K562 (cell line): ENCODE measurements around the gene SUSD5. TPM values are rescaled to one million over a fixed set of nuclear protein-coding genes. Genes with fewer than 3 reads are reported as not detected.
A peak's percentile ranks its signal among the peaks of the same experiment; 100 is the strongest.

Source experiments
- ATAC-seq: fragments of 200-7000 bp; cut with Tn5 transposase; 3 replicates; pipeline ENCODE4 v1.9.1; 2020; ENCODE audit warnings: moderate library complexity
- BruUV-seq: library from RNA; stranded (reverse); fragments of 400-500 nt; replicated peaks from 2 replicates; lab custom pipeline; 2021; lab: Mats Ljungman, UMichigan
- CTCF ChIA-PET: fragments of 300-600 bp; formaldehyde crosslinking; extraction: SDS; loops from one replicate; lab custom pipeline; 2021; ENCODE audit warnings: low intra/inter-chr PET ratio; lab: Yijun Ruan, JAX
- POLR2A ChIA-PET: fragments of 300-600, 350-650 bp; sonication (Branson Sonifier 250); formaldehyde crosslinking; extraction: SDS; loops from one replicate; lab custom pipeline; 2021; ENCODE audit warnings: antibody characterized with exemption, inconsistent platforms; lab: Yijun Ruan, JAX
- DNase-seq, 4 experiments: peaks; one replicate each; pipeline versions ENCODE4 v3.0.0 to v3.0.0-alpha.2; 2011 to 2018; ENCODE audit warnings: low spot score in 3 of 4, mixed read lengths in 3 of 4; ENCODE audit errors: extremely low read depth in 1 of 4
- FAIRE-seq: peaks from 2 replicates; lab custom pipeline; 2011; peaks lifted over from hg19 to GRCh38; lab: Jason Lieb, UNC
- H2AFZ ChIP-seq: 2 replicates; pipeline ENCODE4 v1.6.0; 2011; ENCODE audit warnings: low read depth, low read length, control low read depth, inconsistent platforms
- H3K27ac ChIP-seq: fragments of 200-600 bp; 3 replicates; pipeline ENCODE4 v1.8.0; 2011; ENCODE audit warnings: low read depth, mild to moderate bottlenecking, control low read depth, inconsistent platforms, low read length, moderate library complexity, mixed read lengths; ENCODE audit errors: extremely low read depth
- H3K27me3 ChIP-seq, 2 experiments: fragments of 300-600 bp in 1 of 2; 2 replicates in 1 of 2; 3 replicates in 1 of 2; pipeline versions ENCODE4 v1.6.0 to v1.8.0; 2011; ENCODE audit warnings: inconsistent platforms in 2 of 2, low read length in 2 of 2, mild to moderate bottlenecking in 1 of 2, mixed read lengths in 1 of 2, moderate library complexity in 1 of 2; ENCODE audit not compliant: control insufficient read depth in 2 of 2, insufficient read depth in 2 of 2
- H3K36me3 ChIP-seq: fragments of 300-600 bp; 3 replicates; pipeline ENCODE4 v1.8.0; 2011; ENCODE audit warnings: mild to moderate bottlenecking, low read length, inconsistent platforms; ENCODE audit not compliant: control insufficient read depth, insufficient read depth
- H3K4me1 ChIP-seq, 2 experiments: fragments of 200-600 bp in 1 of 2; replicated peaks in 1 of 2; 2 replicates in 1 of 2; 3 replicates in 1 of 2; pipeline versions ENCODE4 v1.5.1 to v1.8.0; 2011; ENCODE audit warnings: inconsistent platforms in 2 of 2, low read length in 2 of 2, mild to moderate bottlenecking in 1 of 2, mixed read lengths in 1 of 2, moderate library complexity in 1 of 2; ENCODE audit not compliant: control insufficient read depth in 2 of 2, insufficient read depth in 2 of 2
- H3K4me2 ChIP-seq: 2 replicates; pipeline ENCODE4 v1.6.1; 2011; ENCODE audit warnings: low read length, control low read depth, inconsistent platforms, mixed read lengths; ENCODE audit not compliant: insufficient read depth
- H3K4me3 ChIP-seq: fragments of 200-600 bp; sonication (generic), shearing (Covaris generic); 2 replicates; pipeline ENCODE4 v1.5.1; 2016; ENCODE audit warnings: control low read depth, inconsistent platforms
- H3K79me2 ChIP-seq: fragments of 200-600 bp; 3 replicates; pipeline ENCODE4 v1.8.0; 2011; ENCODE audit warnings: low read length, inconsistent platforms; ENCODE audit not compliant: control insufficient read depth, insufficient read depth
- H3K9ac ChIP-seq, 2 experiments: 2 replicates each; pipeline versions ENCODE4 v1.6.0 to v1.6.1; 2011; ENCODE audit warnings: low read depth in 2 of 2, low read length in 2 of 2, control low read depth in 1 of 2, inconsistent platforms in 1 of 2, mild to moderate bottlenecking in 1 of 2, mixed read lengths in 1 of 2; ENCODE audit not compliant: insufficient read depth in 1 of 2
- H3K9me1 ChIP-seq: one replicate; pipeline ENCODE4 v1.6.0; 2011; ENCODE audit warnings: inconsistent platforms, mild to moderate bottlenecking, low read length, moderate library complexity; ENCODE audit not compliant: control insufficient read depth, insufficient read depth
- H3K9me3 ChIP-seq: replicated peaks from 2 replicates; pipeline ENCODE4 v1.5.1; 2011; ENCODE audit warnings: low read depth, low read length, inconsistent platforms; ENCODE audit not compliant: control insufficient read depth, insufficient read depth
- H4K20me1 ChIP-seq: replicated peaks from 2 replicates; pipeline ENCODE4 v1.6.1; 2011; ENCODE audit warnings: low read length, inconsistent platforms, mixed read lengths; ENCODE audit not compliant: control insufficient read depth, insufficient read depth
- CBFA2T3 ChIP-seq: fragments of 450-650 bp; IDR thresholded peaks from 2 replicates; pipeline ENCODE4 v1.6.1; 2017
- CBX3 ChIP-seq, 2 experiments: IDR thresholded peaks; 1 replicate in 1 of 2; 2 replicates in 1 of 2; pipeline ENCODE4 v1.6.1; 2012; ENCODE audit warnings: inconsistent platforms in 2 of 2, low read length in 2 of 2, borderline replicate concordance in 1 of 2, control low read depth in 1 of 2
- GABPB1 ChIP-seq: sonication (generic); formaldehyde crosslinking; IDR thresholded peaks from 2 replicates; pipeline ENCODE4 v1.8.0; 2022; ENCODE audit warnings: mild to moderate bottlenecking, missing genetic modification reagents
- LEF1 ChIP-seq: fragments of 450-650 bp; IDR thresholded peaks from 2 replicates; pipeline ENCODE4 v1.6.1; 2016; ENCODE audit warnings: mild to moderate bottlenecking
- MAZ ChIP-seq, 2 experiments: fragments of 450-650 bp in 1 of 2; sonication (generic) in 1 of 2; formaldehyde crosslinking; IDR thresholded peaks in 1 of 2; conservative IDR thresholded peaks in 1 of 2; 2 replicates each; pipeline versions ENCODE4 v1.4.0 to v1.5.0; 2020; ENCODE audit warnings: mild to moderate bottlenecking in 1 of 2, missing genetic modification reagents in 1 of 2
- PML ChIP-seq: IDR thresholded peaks from 2 replicates; pipeline ENCODE4 v1.6.1; 2012; ENCODE audit warnings: low read length, inconsistent platforms
- PTBP1 ChIP-seq: fragments of 200-400 bp; formaldehyde crosslinking; IDR thresholded peaks from 2 replicates; pipeline ENCODE4 v1.6.1; 2017; ENCODE audit warnings: low read depth, low read length
- SIN3A ChIP-seq, 2 experiments: fragments of 150-350 bp in 1 of 2; IDR thresholded peaks; 2 replicates each; pipeline ENCODE4 v1.6.1; 2011 to 2016; ENCODE audit warnings: borderline replicate concordance in 2 of 2, low read depth in 2 of 2, low read length in 2 of 2, mild to moderate bottlenecking in 2 of 2, moderate library complexity in 2 of 2; ENCODE audit not compliant: control insufficient read depth in 1 of 2
- SMC3 ChIP-seq: conservative IDR thresholded peaks from 2 replicates; pipeline ENCODE4 v1.6.1; 2011; ENCODE audit warnings: low read depth, low read length, improper control_type of control experiment; ENCODE audit not compliant: insufficient read depth
- SRF ChIP-seq, 2 experiments: fragments of 250-450, 450-650 bp in 1 of 2; sonication (Bioruptor Pico) in 1 of 2; sonication (generic) in 1 of 2; formaldehyde crosslinking; IDR thresholded peaks; 2 replicates each; pipeline versions ENCODE4 v1.5.0 to v1.5.1; 2020 to 2022; ENCODE audit warnings: mild to moderate bottlenecking in 1 of 2, missing genetic modification reagents in 1 of 2
- THRA ChIP-seq: fragments of 450-650 bp; IDR thresholded peaks from 2 replicates; pipeline ENCODE4 v1.6.1; 2017; ENCODE audit warnings: mild to moderate bottlenecking, moderate library complexity
- TRIM28 ChIP-seq: fragments of 450-650 bp; IDR thresholded peaks from 2 replicates; pipeline ENCODE4 v1.6.1; 2017
- ZMIZ1 ChIP-seq, 2 experiments: fragments of 150-350 bp in 1 of 2; IDR thresholded peaks; 2 replicates each; pipeline ENCODE4 v1.6.1; 2012 to 2016; ENCODE audit warnings: low read depth in 2 of 2, low read length in 2 of 2, mild to moderate bottlenecking in 1 of 2, moderate library complexity in 1 of 2
- ZNF766 ChIP-seq: fragments of 200-800 bp; sonication (Bioruptor generic); conservative IDR thresholded peaks from 2 replicates; pipeline ENCODE4 v1.6.1; 2016; ENCODE audit warnings: missing genetic modification characterization, missing compliant biosample characterization
- WGBS: fragments of 100-300 bp; shearing (Covaris generic); methylation state at CpG from one replicate; pipeline ENCODE4 v1.1.6; 2016; ENCODE audit warnings: low coverage, mixed read lengths; ENCODE audit not compliant: insufficient coverage; ENCODE audit errors: missing lambda C conversion rate; 5-methylcytosine and 5-hydroxymethylcytosine counted together
- in situ Hi-C: fragments of 300-500 bp; cut with MboI; formaldehyde crosslinking; loops from 4 replicates; pipeline ENCODE4 v1.15.0; 2018; ENCODE audit warnings: inconsistent platforms, mixed read lengths
- intact Hi-C: fragments of 100-400 bp; cut with micrococcal nuclease; formaldehyde crosslinking; loops from 2 replicates; pipeline ENCODE4 v1.14.2; 2022
- polyA plus RNA-seq, 8 experiments: library from polyadenylated mRNA; depleted of rRNA in 4 of 8; stranded (reverse) in 5 of 8; unstranded in 3 of 8; fragments of >200 nt; fragmentation: Nextera tagmentation in 2 of 8; fragmentation: Illumina TruSeq in 1 of 8; extraction: Ambion mirVana in 2 of 8; extraction: Trizol in 1 of 8; gene quantifications; 2 replicates each; pipeline versions ENCODE4 v1.2.1 to v1.2.3, GENCODE V29; 2011 to 2014; ENCODE audit warnings: inconsistent platforms in 1 of 8, missing spikeins in 1 of 8
- total RNA-seq, 7 experiments: library from RNA; depleted of rRNA in 6 of 7; stranded (reverse); fragments of >200 nt in 6 of 7; fragmentation: Illumina TruSeq in 2 of 7; extraction: Trizol in 2 of 7; gene quantifications; 2 replicates each; pipeline versions ENCODE4 v1.2.1 to v1.2.3, GENCODE V29; 2011 to 2021; ENCODE audit warnings: low replicate concordance in 1 of 7

The SUSD5 gene
- total and polyA plus RNA-seq, 9 of the 15 experiments (the other 6 are each of a cell fraction or from before 2014, with no cell fraction given) = not detected

DNA sequence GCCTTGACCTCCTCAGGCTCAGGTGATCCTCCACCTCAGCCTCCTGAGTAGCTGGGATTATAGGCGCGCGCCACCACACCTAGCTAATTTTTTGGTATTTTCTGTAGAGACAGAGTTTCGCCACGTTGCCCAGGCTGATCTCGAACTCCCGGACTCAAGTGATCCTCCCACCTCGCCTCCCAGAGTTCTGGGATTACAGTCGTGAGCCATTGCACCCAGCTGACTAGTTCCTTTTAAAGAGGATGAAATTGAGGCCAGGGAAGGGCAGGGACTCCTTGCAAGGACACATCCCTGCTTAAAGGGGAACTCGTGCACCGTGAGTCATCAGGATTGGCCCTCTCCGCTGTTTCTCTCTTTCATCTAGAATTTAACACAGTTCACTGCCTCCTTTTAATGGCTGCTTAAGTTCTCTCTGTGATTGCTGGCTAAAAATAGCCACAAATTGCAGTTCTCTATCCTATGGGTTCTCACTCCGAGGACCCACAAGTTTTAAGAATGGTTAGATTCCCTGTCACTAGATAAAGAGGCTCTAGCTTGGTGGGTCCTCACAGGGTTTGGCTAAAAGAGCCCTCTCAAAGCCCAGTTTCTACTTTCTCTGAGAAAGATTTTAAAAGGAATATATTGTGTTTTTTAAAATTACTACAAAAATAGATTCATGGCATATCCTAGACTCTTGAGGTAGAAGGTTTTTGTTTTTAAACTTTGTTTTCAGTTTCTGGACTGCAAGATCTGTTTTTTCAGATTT lies 103.4 kb downstream of the SUSD5 start (continued):
- TF ChIP-seq ZMIZ1 (IDR thresholded peaks at IDR 0.05; ENCODE audit: low read depth in 2 of 2, low read length in 2 of 2) = 0 out of 4 replicates have a peak, but pooled peaks of 1 of the 2 experiments have one; percentile 23

GRCh38 chr3:33114622-33115023 lies 104.0 kb downstream of the SUSD5 start:
- Histone ChIP-seq H4K20me1 (no peaks in the 10 kb centered on the region), H3K4me3 (peak overlapping the region; percentile 84), H3K4me1 (peaks cover 4 to 15% of the 10 kb centered on the region in 2 experiments; a peak in 3 of 5 replicates), H2AFZ (peak overlapping the region; percentile 93), H3K4me2 (peak overlapping the region; percentile 98), H3K79me2 (peaks cover 18% of the 10 kb centered on the region), H3K27me3 (no peaks in the 10 kb centered on the region), H3K27ac (peak overlapping the region; percentile 93), H3K9ac (peak overlapping the region; percentile 92 to 100), H3K9me1 (no peaks in the 10 kb centered on the region), H3K36me3 (peaks cover 4% of the 10 kb centered on the region; the same call in 1 of the 3 replicates), H3K9me3 (0 out of 2 replicates have a peak, but pooled peaks cover 2% of the 10 kb centered on the region)
- ChIA-PET CTCF (no interaction called here), POLR2A (interaction anchor here (0.7 to 2.2 kb wide), 6 partner anchors 9 to 161 kb away, joined by 3 to 11 read pairs (median 4); partner anchors contain the start of genes GLB1 and TMPPE)
- no peak for DNase-seq
- FAIRE-seq = no peak
- ATAC-seq = no peak
- in situ Hi-C loops (no loop called here), intact Hi-C loops (loop anchor here (1.0 to 10.0 kb wide), 2 partner anchors 17 to 680 kb away; partner anchors contain the start of genes GLB1, PDCD6IP and TMPPE)
- no TSS peak for BruUV-seq
- 2% methylated on average over 14 of the region's 14 CpGs for WGBS
- TF ChIP-seq CBX3 (IDR thresholded peaks at IDR 0.05; ENCODE audit: borderline replicate concordance in 1 of 2, low read length in 2 of 2) = 0 out of 3 replicates have a peak, but pooled peaks of 1 of the 2 experiments have one; percentile 18
- TF ChIP-seq ZNF766 (CRISPR knock-in tag) = no peak
- 0 out of 2 replicates have a peak, but pooled peaks have one; percentile 33 for TF ChIP-seq GABPB1 (CRISPR knock-in tag)
- TF ChIP-seq SIN3A (IDR thresholded peaks at IDR 0.05; ENCODE audit: borderline replicate concordance in 2 of 2, control insufficient read depth in 1 of 2, low read depth in 2 of 2, low read length in 2 of 2) = 0 out of 4 replicates have a peak, but pooled peaks of 1 of the 2 experiments have one; percentile 4
- TF ChIP-seq CBFA2T3 = no peak
- TF ChIP-seq PTBP1 = 0 out of 2 replicates have a peak, but pooled peaks have one; percentile 6
- peak in 1 of 2 experiments; percentile 80; a peak in 1 of 4 replicates for TF ChIP-seq MAZ (CRISPR knock-in tag; conservative IDR thresholded peaks at IDR 0.05 in 1 of 2, IDR thresholded peaks at IDR 0.05 in 1 of 2)
- TF ChIP-seq THRA = no peak
- TF ChIP-seq SMC3 = 0 out of 2 replicates have a peak, but pooled peaks have one; percentile 1
- peak; percentile 39 for TF ChIP-seq TRIM28
- no peak for TF ChIP-seq SRF (CRISPR knock-in tag; IDR thresholded peaks at IDR 0.05)
- TF ChIP-seq PML = peak; percentile 42; the same call in 1 of the 2 replicates
- TF ChIP-seq LEF1 = no peak
